B cell (primary cell): ENCODE results near the gene NFIC. TPM values are rescaled to one million over a fixed set of nuclear protein-coding genes. Genes with fewer than 3 reads are reported as not detected.

Experiments used
- ATAC-seq: fragments of 200-7000 bp; cut with Tn5 transposase; one replicate; pipeline ENCODE4 v1.10.0; 2021; ENCODE audit warnings: low read depth, mild to moderate bottlenecking, moderate number of reproducible peaks, moderate library complexity
- CTCF ChIA-PET: fragments of 350-600 bp; sonication (Branson Sonifier 250); formaldehyde crosslinking; loops from one replicate; lab custom pipeline; 2021; ENCODE audit warnings: antibody characterized with exemption, inconsistent platforms; lab: Charles Lee
- POLR2A ChIA-PET: fragments of 350-600 bp; sonication (Branson Sonifier 250); formaldehyde crosslinking; loops from one replicate; lab custom pipeline; 2021; ENCODE audit warnings: antibody characterized with exemption; lab: Charles Lee
- DNase-seq: peaks from one replicate; pipeline ENCODE4 v3.0.0; 2013
- H2AFZ ChIP-seq: 2 replicates; pipeline ENCODE4 v1.6.1; 2012; ENCODE audit warnings: mild to moderate bottlenecking, low read depth, low read length; ENCODE audit not compliant: insufficient read depth, poor library complexity, severe bottlenecking
- H3K27ac ChIP-seq, 2 donors: 1 replicate in 1 of 2; 2 replicates in 1 of 2; pipeline ENCODE4 v1.5.1; 2012 to 2013; ENCODE audit warnings: low read length in 2 of 2, mild to moderate bottlenecking in 2 of 2, moderate library complexity in 1 of 2
- H3K27me3 ChIP-seq, 4 experiments: fragments of 200-600 bp in 1 of 4; sonication (generic) in 1 of 4; replicated peaks in 1 of 4; 1 replicate in 2 of 4; 2 replicates in 2 of 4; pipeline versions ENCODE4 v1.6.1 to v1.7.0; 2013 to 2016; ENCODE audit warnings: low read length in 3 of 4, mild to moderate bottlenecking in 2 of 4, mixed read lengths in 1 of 4, moderate library complexity in 1 of 4; ENCODE audit not compliant: insufficient read depth in 4 of 4, control insufficient read depth in 3 of 4; ENCODE audit errors: control extremely low read depth in 1 of 4
- H3K36me3 ChIP-seq, 2 experiments: replicated peaks in 1 of 2; 1 replicate in 1 of 2; 2 replicates in 1 of 2; pipeline versions ENCODE4 v1.6.1 to v1.7.1; 2013; ENCODE audit warnings: low read length in 1 of 2; ENCODE audit not compliant: insufficient read depth in 2 of 2, control insufficient read depth in 1 of 2; ENCODE audit errors: control extremely low read depth in 1 of 2, extremely low read depth in 1 of 2
- H3K4me1 ChIP-seq, 2 donors: fragments of 200-600 bp in 1 of 2; sonication (generic) in 1 of 2; 1 replicate in 1 of 2; 2 replicates in 1 of 2; pipeline versions ENCODE4 v1.5.1 to v1.6.1; 2013 to 2017; ENCODE audit warnings: low read length in 2 of 2; ENCODE audit not compliant: control insufficient read depth in 2 of 2, insufficient read depth in 2 of 2
- H3K4me2 ChIP-seq: replicated peaks from 2 replicates; pipeline ENCODE3; 2012; ENCODE audit warnings: mild to moderate bottlenecking, low read depth, low read length; ENCODE audit not compliant: poor library complexity, severe bottlenecking
- H3K4me3 ChIP-seq, 5 experiments: fragments of 200-600 bp in 1 of 5; sonication (generic) in 1 of 5; 1 replicate in 3 of 5; 2 replicates in 2 of 5; pipeline versions ENCODE4 v1.5.1 to v1.7.0; 2011 to 2016; ENCODE audit warnings: low read length in 4 of 5, mild to moderate bottlenecking in 4 of 5, low read depth in 2 of 5, control low read depth in 1 of 5, moderate library complexity in 1 of 5; ENCODE audit not compliant: insufficient read depth in 1 of 5; ENCODE audit errors: control extremely low read depth in 1 of 5, extremely low read depth in 1 of 5
- H3K79me2 ChIP-seq: fragments of 200-600 bp; sonication (generic); one replicate; pipeline ENCODE4 v1.6.0; 2016; ENCODE audit warnings: low read length; ENCODE audit not compliant: control insufficient read depth, insufficient read depth
- H3K9ac ChIP-seq: fragments of 200-600 bp; sonication (generic); 2 replicates; pipeline ENCODE4 v1.6.1; 2017; ENCODE audit warnings: mild to moderate bottlenecking, low read length, moderate library complexity
- H3K9me3 ChIP-seq, 3 donors: one replicate each; pipeline versions ENCODE4 v1.6.1 to v1.7.1; 2013; ENCODE audit warnings: low read length in 2 of 3; ENCODE audit not compliant: control insufficient read depth in 2 of 3, insufficient read depth in 1 of 3; ENCODE audit errors: control extremely low read depth in 1 of 3
- H4K20me1 ChIP-seq: 2 replicates; pipeline ENCODE4 v1.6.0; 2012; ENCODE audit warnings: mild to moderate bottlenecking, low read length; ENCODE audit not compliant: insufficient read depth, control insufficient read depth, poor library complexity, severe bottlenecking
- H3K27ac Mint-ChIP-seq: one replicate; pipeline ENCODE4 v1.8.0; 2021; ENCODE audit warnings: mixed read lengths
- H3K27me3 Mint-ChIP-seq: one replicate; pipeline ENCODE4 v1.8.0; 2021; ENCODE audit warnings: mixed read lengths
- H3K4me1 Mint-ChIP-seq: one replicate; pipeline ENCODE4 v1.8.0; 2021; ENCODE audit warnings: mixed read lengths
- H3K4me3 Mint-ChIP-seq: one replicate; pipeline ENCODE4 v1.8.0; 2021; ENCODE audit warnings: mixed read lengths
- H3K9me3 Mint-ChIP-seq: one replicate; pipeline ENCODE4 v1.8.0; 2022; ENCODE audit warnings: mixed read lengths; ENCODE audit not compliant: insufficient read depth
- EZH2 ChIP-seq: IDR thresholded peaks from 2 replicates; pipeline ENCODE4 v1.6.1; 2012; ENCODE audit warnings: borderline replicate concordance, low read depth, mild to moderate bottlenecking, moderate library complexity, low read length; ENCODE audit not compliant: insufficient read depth, poor library complexity, severe bottlenecking
- WGBS: methylation state at CpG from one replicate; pipeline ENCODE4 v1.1.5; 2013; ENCODE audit warnings: missing lambda C conversion rate; ENCODE audit not compliant: insufficient coverage; 5-methylcytosine and 5-hydroxymethylcytosine counted together
- intact Hi-C: fragments of 100-400 bp; cut with micrococcal nuclease; formaldehyde crosslinking; loops from one replicate; pipeline ENCODE4 v1.10.0; 2022
- polyA plus RNA-seq: library from polyadenylated mRNA; depleted of rRNA; stranded (reverse); fragments of >200 nt; gene quantifications from 2 replicates; pipeline ENCODE4 v1.2.3, GENCODE V29; 2012
- total RNA-seq, 2 donors: library from RNA; stranded (reverse); fragments of 120-200 nt in 1 of 2; gene quantifications; 1 replicate in 1 of 2; 2 replicates in 1 of 2; pipeline versions ENCODE4 v1.2.3 to v1.2.4, GENCODE V29; 2013 to 2022
- TF ChIP-seq, protein P1 (sequence below): fragments of 200-600 bp; IDR thresholded peaks from one replicate; pipeline ENCODE4 v1.8.0; 2022; ENCODE audit warnings: antibody characterized with exemption, mild to moderate bottlenecking

Gene NFIC
- total and polyA plus RNA-seq, 2 donors (not counting 1 experiment from before 2014, with no cell fraction given), result 3.8 to 23.6 TPM

DNA sequence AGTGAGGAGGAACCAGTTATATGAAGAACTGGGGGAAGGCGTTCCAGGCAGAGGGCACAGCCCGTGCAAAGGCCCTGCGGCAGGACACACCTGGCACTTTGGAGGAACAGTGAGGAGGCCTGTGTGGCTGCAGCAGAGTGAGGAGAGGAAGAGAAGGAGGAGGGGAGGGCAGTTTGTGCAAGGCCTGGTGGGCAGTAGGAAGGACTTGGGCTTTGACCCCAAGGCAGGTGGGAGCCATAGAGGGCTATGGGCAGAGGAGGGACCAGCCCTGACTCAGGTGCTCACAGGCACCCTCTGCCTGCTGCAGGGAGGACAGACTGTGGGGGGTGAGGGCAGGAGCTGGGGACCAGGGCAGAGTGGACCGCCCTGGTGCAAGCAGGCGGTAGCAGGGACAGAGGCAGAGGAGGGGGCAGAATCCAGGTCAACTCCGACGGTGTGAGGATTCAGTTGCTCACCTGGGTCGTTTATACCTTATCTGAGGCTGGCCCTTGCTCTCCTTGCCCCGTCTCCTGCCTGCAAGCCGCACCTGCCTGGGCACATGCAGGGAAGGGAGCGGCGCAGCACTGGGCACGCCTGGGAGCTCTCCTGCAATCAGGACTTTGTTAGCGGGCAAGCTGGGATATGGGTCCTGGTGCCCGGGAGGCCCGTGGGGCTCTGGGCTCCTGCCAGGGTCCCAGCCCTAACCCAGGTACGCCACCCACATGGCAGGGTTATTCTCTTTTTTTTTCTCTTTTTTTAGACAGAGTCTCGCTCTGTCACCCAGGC, 34.8 kb downstream of the NFIC start:
- Histone ChIP-seq H3K9ac (no peak overlapping the region), H2AFZ (no peak overlapping the region), H4K20me1 (peaks cover 28% of the 10 kb centered on the region), H3K9me3 (peaks cover 0 to 8% (median 0%) of the 10 kb centered on the region in 3 donors), H3K27ac (no peak overlapping the region), H3K27me3 (no peaks in the 10 kb centered on the region), H3K4me3 (no peak overlapping the region), H3K4me2 (no peak overlapping the region), H3K79me2 (peaks cover 12% of the 10 kb centered on the region), H3K36me3 (no peaks in the 10 kb centered on the region), H3K4me1 (no peaks in the 10 kb centered on the region)
- no peaks in the 10 kb centered on the region for H3K27me3 Mint-ChIP-seq
- TF ChIP-seq, protein P1, sequence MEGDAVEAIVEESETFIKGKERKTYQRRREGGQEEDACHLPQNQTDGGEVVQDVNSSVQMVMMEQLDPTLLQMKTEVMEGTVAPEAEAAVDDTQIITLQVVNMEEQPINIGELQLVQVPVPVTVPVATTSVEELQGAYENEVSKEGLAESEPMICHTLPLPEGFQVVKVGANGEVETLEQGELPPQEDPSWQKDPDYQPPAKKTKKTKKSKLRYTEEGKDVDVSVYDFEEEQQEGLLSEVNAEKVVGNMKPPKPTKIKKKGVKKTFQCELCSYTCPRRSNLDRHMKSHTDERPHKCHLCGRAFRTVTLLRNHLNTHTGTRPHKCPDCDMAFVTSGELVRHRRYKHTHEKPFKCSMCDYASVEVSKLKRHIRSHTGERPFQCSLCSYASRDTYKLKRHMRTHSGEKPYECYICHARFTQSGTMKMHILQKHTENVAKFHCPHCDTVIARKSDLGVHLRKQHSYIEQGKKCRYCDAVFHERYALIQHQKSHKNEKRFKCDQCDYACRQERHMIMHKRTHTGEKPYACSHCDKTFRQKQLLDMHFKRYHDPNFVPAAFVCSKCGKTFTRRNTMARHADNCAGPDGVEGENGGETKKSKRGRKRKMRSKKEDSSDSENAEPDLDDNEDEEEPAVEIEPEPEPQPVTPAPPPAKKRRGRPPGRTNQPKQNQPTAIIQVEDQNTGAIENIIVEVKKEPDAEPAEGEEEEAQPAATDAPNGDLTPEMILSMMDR, result no peak
- TF ChIP-seq EZH2, result no peak
- no peak overlapping the region for H3K27ac Mint-ChIP-seq
- no peak overlapping the region for H3K4me3 Mint-ChIP-seq
- DNase-seq, result no peak
- no peaks in the 10 kb centered on the region for H3K4me1 Mint-ChIP-seq
- CTCF ChIA-PET, result no interaction called here
- intact Hi-C loops, result no loop called here
- WGBS, result 94% methylated on average over 17 of the region's 18 CpGs
- peaks cover 3% of the 10 kb centered on the region for H3K9me3 Mint-ChIP-seq
- POLR2A ChIA-PET, result no interaction called here
- no peak for ATAC-seq

DNA sequence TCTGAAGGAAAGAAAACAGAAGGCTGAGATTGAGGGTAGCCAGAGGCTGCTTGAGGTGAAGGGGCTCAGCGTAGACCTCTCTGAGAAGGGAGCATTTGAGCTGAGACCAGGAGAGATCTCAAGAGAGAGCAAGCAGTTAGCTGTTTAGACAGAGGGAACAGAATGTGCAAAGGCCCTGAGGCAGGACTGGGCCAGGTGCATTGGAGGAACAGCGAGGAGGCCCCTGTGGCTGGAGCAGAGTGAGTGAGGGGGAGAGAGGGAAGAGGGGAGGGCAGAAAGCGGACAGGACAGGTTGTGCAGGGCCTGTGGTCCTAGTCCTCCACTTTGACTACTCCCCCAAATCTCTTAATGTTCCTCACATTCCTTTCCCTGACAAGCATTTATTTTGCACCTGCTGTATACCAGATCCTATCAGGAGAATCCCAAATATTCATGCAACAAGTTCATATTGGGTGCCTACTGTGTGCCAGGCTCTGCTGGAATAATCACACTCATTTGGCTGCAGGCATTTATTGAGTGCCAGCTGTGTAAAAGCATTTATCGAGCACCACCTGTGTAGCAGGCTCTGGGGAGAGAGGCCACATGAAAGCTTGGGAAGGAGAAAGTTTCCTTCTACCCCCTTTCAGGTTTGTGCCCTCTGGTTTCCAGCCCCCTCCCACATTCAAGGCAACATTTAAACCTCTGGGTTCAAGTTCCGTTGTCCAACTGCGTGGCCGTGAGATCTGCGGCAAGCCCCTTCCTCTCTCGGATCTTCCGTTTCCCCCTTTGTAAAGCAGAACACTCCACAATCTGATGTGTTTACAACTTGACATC, 36.5 kb downstream of the NFIC start:
- Histone ChIP-seq H2AFZ (no peak overlapping the region), H3K79me2 (peaks cover 12% of the 10 kb centered on the region), H3K4me1 (no peaks in the 10 kb centered on the region), H3K9me3 (peaks cover 0 to 8% (median 0%) of the 10 kb centered on the region in 3 donors), H3K27ac (no peak overlapping the region), H4K20me1 (peaks cover 18% of the 10 kb centered on the region), H3K4me3 (no peak overlapping the region), H3K27me3 (no peaks in the 10 kb centered on the region), H3K4me2 (no peak overlapping the region), H3K9ac (no peak overlapping the region), H3K36me3 (no peaks in the 10 kb centered on the region)
- CTCF ChIA-PET, result no interaction called here
- H3K27me3 Mint-ChIP-seq, result no peaks in the 10 kb centered on the region
- no peak for ATAC-seq
- no peaks in the 10 kb centered on the region for H3K4me1 Mint-ChIP-seq
- H3K4me3 Mint-ChIP-seq, result no peak overlapping the region
- no peak overlapping the region for H3K27ac Mint-ChIP-seq
- intact Hi-C loops, result no loop called here
- POLR2A ChIA-PET, result no interaction called here
- DNase-seq, result no peak
- TF ChIP-seq, protein P1, result no peak
- peaks cover 3% of the 10 kb centered on the region for H3K9me3 Mint-ChIP-seq
- 81% methylated on average over 8 of the region's 10 CpGs for WGBS
